Activated CD4-positive, alpha-beta T cell treated with anti-CD3 and anti-CD28 coated beads, Interleukin-2, amount 10 ng/mL, durations not matched to agents 7 days and 5 days (primary cell): Measurements from ENCODE around the gene TRAM2. TPM values are rescaled to one million over a fixed set of nuclear protein-coding genes. Genes with fewer than 3 reads are reported as not detected.

ENCODE experiments used
- CTCF ChIA-PET: fragments of 350-600 bp; sonication (Branson Sonifier 250); formaldehyde crosslinking; loops from one replicate; lab custom pipeline; 2021; ENCODE audit warnings: antibody characterized with exemption; lab: Charles Lee
- POLR2A ChIA-PET: fragments of 350-600 bp; sonication (Branson Sonifier 250); formaldehyde crosslinking; loops from one replicate; lab custom pipeline; 2021; ENCODE audit warnings: antibody characterized with exemption; lab: Charles Lee
- DNase-seq: peaks from one replicate; pipeline ENCODE4 v3.0.0-alpha.2; 2020
- H3K27ac Mint-ChIP-seq: one replicate; pipeline ENCODE4 v1.8.0; 2021; ENCODE audit warnings: mild to moderate bottlenecking, moderate library complexity, mixed read lengths
- H3K27me3 Mint-ChIP-seq: one replicate; pipeline ENCODE4 v1.8.0; 2021; ENCODE audit warnings: mixed read lengths
- H3K36me3 Mint-ChIP-seq: one replicate; pipeline ENCODE4 v1.8.0; 2021; ENCODE audit warnings: low read depth, mixed read lengths
- H3K4me1 Mint-ChIP-seq: one replicate; pipeline ENCODE4 v1.8.0; 2021; ENCODE audit warnings: mixed read lengths
- H3K4me3 Mint-ChIP-seq: one replicate; pipeline ENCODE4 v1.8.0; 2021; ENCODE audit warnings: mild to moderate bottlenecking, moderate library complexity, mixed read lengths
- H3K9me3 Mint-ChIP-seq: one replicate; pipeline ENCODE4 v1.8.0; 2021; ENCODE audit warnings: mixed read lengths
- total RNA-seq, 2 experiments: library from RNA; stranded (reverse); gene quantifications; one replicate each; pipeline ENCODE4 v1.2.3, GENCODE V29; 2021

Gene TRAM2
- total RNA-seq, 2 experiments from 2014 or later, result 9.0 to 9.4 TPM

GRCh38 chr6:52588710-52589091 lies 11.8 kb upstream of the TRAM2 start:
- H3K27ac Mint-ChIP-seq, result no peak overlapping the region
- no peaks in the 10 kb centered on the region for H3K4me1 Mint-ChIP-seq
- H3K36me3 Mint-ChIP-seq, result no peaks in the 10 kb centered on the region
- ChIA-PET POLR2A (no interaction called here), CTCF (interaction anchor here (0.5 kb wide), 1 partner anchor 502 kb away, joined by 3 read pairs; no protein-coding TSS in a partner anchor)
- no peaks in the 10 kb centered on the region for H3K9me3 Mint-ChIP-seq
- no peak for DNase-seq
- peaks cover 3% of the 10 kb centered on the region for H3K27me3 Mint-ChIP-seq
- no peak overlapping the region for H3K4me3 Mint-ChIP-seq

GRCh38 chr6:52588087-52588709 lies 11.3 kb upstream of the TRAM2 start:
- Mint-ChIP-seq H3K36me3 (no peaks in the 10 kb centered on the region), H3K27me3 (peaks cover 3% of the 10 kb centered on the region), H3K27ac (no peak overlapping the region), H3K4me3 (no peak overlapping the region), H3K9me3 (no peaks in the 10 kb centered on the region), H3K4me1 (no peaks in the 10 kb centered on the region)
- ChIA-PET POLR2A (no interaction called here), CTCF (no interaction called here)
- DNase-seq, result no peak

GRCh38 chr6:52587001-52587400 lies 10.1 kb upstream of the TRAM2 start:
- ChIA-PET POLR2A (no interaction called here), CTCF (no interaction called here)
- Mint-ChIP-seq H3K27me3 (peaks cover 3% of the 10 kb centered on the region), H3K4me1 (no peaks in the 10 kb centered on the region), H3K4me3 (no peak overlapping the region), H3K9me3 (no peaks in the 10 kb centered on the region), H3K27ac (no peak overlapping the region), H3K36me3 (no peaks in the 10 kb centered on the region)
- no peak for DNase-seq

GRCh38 chr6:52584203-52584602 lies 7.3 kb upstream of the TRAM2 start:
- Mint-ChIP-seq H3K36me3 (no peaks in the 10 kb centered on the region), H3K27me3 (peaks cover 3% of the 10 kb centered on the region), H3K9me3 (no peaks in the 10 kb centered on the region), H3K4me1 (no peaks in the 10 kb centered on the region), H3K4me3 (no peak overlapping the region), H3K27ac (no peak overlapping the region)
- no peak for DNase-seq
- ChIA-PET POLR2A (interaction anchor here (0.5 kb wide), 1 partner anchor 11 kb away, joined by 3 read pairs; no protein-coding TSS in a partner anchor), CTCF (no interaction called here)

- CTCF ChIA-PET, result interaction anchor here (0.6 to 1.8 kb wide), 3 partner anchors 11 to 1230 kb away, joined by 3 read pairs; no protein-coding TSS in a partner anchor
- H3K36me3 Mint-ChIP-seq, result no peaks in the 10 kb centered on the region
- DNase-seq, result no peak
- no peaks in the 10 kb centered on the region for H3K9me3 Mint-ChIP-seq
- H3K4me3 Mint-ChIP-seq, result no peak overlapping the region
- peaks cover 2% of the 10 kb centered on the region for H3K4me1 Mint-ChIP-seq
- H3K27ac Mint-ChIP-seq, result no peak overlapping the region
- POLR2A ChIA-PET, result no interaction called here
- H3K27me3 Mint-ChIP-seq, result peaks cover 3% of the 10 kb centered on the region
Observed at GRCh38 chr6:52582996-52583395, 6.1 kb upstream of the TRAM2 start.

GRCh38 chr6:52582446-52582845 lies 5.6 kb upstream of the TRAM2 start:
- CTCF ChIA-PET, result interaction anchor here (1.8 kb wide), 1 partner anchor 25 kb away, joined by 3 read pairs; no protein-coding TSS in a partner anchor
- peaks cover 4% of the 10 kb centered on the region for H3K4me1 Mint-ChIP-seq
- POLR2A ChIA-PET, result no interaction called here
- no peaks in the 10 kb centered on the region for H3K9me3 Mint-ChIP-seq
- H3K27me3 Mint-ChIP-seq, result peaks cover 3% of the 10 kb centered on the region
- no peak overlapping the region for H3K27ac Mint-ChIP-seq
- no peak overlapping the region for H3K4me3 Mint-ChIP-seq
- no peaks in the 10 kb centered on the region for H3K36me3 Mint-ChIP-seq
- no peak for DNase-seq

- H3K36me3 Mint-ChIP-seq, result peaks cover 2% of the 10 kb centered on the region
- peaks cover 12% of the 10 kb centered on the region for H3K4me1 Mint-ChIP-seq
- H3K9me3 Mint-ChIP-seq, result no peaks in the 10 kb centered on the region
- no peak overlapping the region for H3K4me3 Mint-ChIP-seq
- H3K27ac Mint-ChIP-seq, result no peak overlapping the region
- CTCF ChIA-PET, result no interaction called here
- no peak for DNase-seq
- no peaks in the 10 kb centered on the region for H3K27me3 Mint-ChIP-seq
- POLR2A ChIA-PET, result no interaction called here
Observed at GRCh38 chr6:52580905-52581304, 4.0 kb upstream of the TRAM2 start.

GRCh38 chr6:52579006-52579660 lies 2.3 kb upstream of the TRAM2 start:
- DNase-seq, result no peak
- Mint-ChIP-seq H3K9me3 (no peaks in the 10 kb centered on the region), H3K27ac (no peak overlapping the region), H3K4me3 (no peak overlapping the region), H3K27me3 (no peaks in the 10 kb centered on the region), H3K36me3 (peaks cover 3% of the 10 kb centered on the region), H3K4me1 (peaks cover 30% of the 10 kb centered on the region)
- ChIA-PET CTCF (interaction anchor here (1.6 kb wide), 1 partner anchor 33 kb away, joined by 3 read pairs; no protein-coding TSS in a partner anchor), POLR2A (no interaction called here)

- DNase-seq, result no peak
- Mint-ChIP-seq H3K27ac (peak overlapping the region; percentile 58), H3K27me3 (no peaks in the 10 kb centered on the region), H3K4me3 (peak overlapping the region; percentile 67), H3K4me1 (peaks cover 41% of the 10 kb centered on the region), H3K9me3 (no peaks in the 10 kb centered on the region), H3K36me3 (peaks cover 3% of the 10 kb centered on the region)
- POLR2A ChIA-PET, result no interaction called here
- CTCF ChIA-PET, result interaction anchor here (1.0 to 1.6 kb wide), 3 partner anchors 35 to 169 kb away, joined by 3 read pairs; no protein-coding TSS in a partner anchor
Observed at GRCh38 chr6:52577778-52578463, 1.1 kb upstream of the TRAM2 start.

- no peaks in the 10 kb centered on the region for H3K9me3 Mint-ChIP-seq
- peak overlapping the region; percentile 74 for H3K4me3 Mint-ChIP-seq
- H3K36me3 Mint-ChIP-seq, result peaks cover 3% of the 10 kb centered on the region
- no peaks in the 10 kb centered on the region for H3K27me3 Mint-ChIP-seq
- peak overlapping the region; percentile 70 for H3K27ac Mint-ChIP-seq
- POLR2A ChIA-PET, result no interaction called here
- CTCF ChIA-PET, result interaction anchor here (0.6 to 1.5 kb wide), 6 partner anchors 19 to 167 kb away, joined by 3 to 5 read pairs (median 3); no protein-coding TSS in a partner anchor
- peaks cover 45% of the 10 kb centered on the region for H3K4me1 Mint-ChIP-seq
- DNase-seq, result peak; percentile 50
Observed at GRCh38 chr6:52576392-52577021, 353 bp downstream of the TRAM2 start.

- Mint-ChIP-seq H3K4me1 (peaks cover 45% of the 10 kb centered on the region), H3K9me3 (no peaks in the 10 kb centered on the region), H3K27me3 (no peaks in the 10 kb centered on the region), H3K4me3 (peak overlapping the region; percentile 74), H3K27ac (peak overlapping the region; percentile 5), H3K36me3 (peaks cover 3% of the 10 kb centered on the region)
- POLR2A ChIA-PET, result no interaction called here
- DNase-seq, result no peak
- CTCF ChIA-PET, result interaction anchor here (0.5 to 1.6 kb wide), 6 partner anchors 19 to 278 kb away, joined by 3 to 5 read pairs (median 4); no protein-coding TSS in a partner anchor
Observed at GRCh38 chr6:52576054-52576391, 837 bp downstream of the TRAM2 start.

- Mint-ChIP-seq H3K36me3 (peaks cover 3% of the 10 kb centered on the region), H3K4me1 (peaks cover 45% of the 10 kb centered on the region), H3K9me3 (no peaks in the 10 kb centered on the region), H3K27ac (no peak overlapping the region), H3K27me3 (no peaks in the 10 kb centered on the region), H3K4me3 (peak overlapping the region; percentile 74)
- POLR2A ChIA-PET, result no interaction called here
- CTCF ChIA-PET, result interaction anchor here (0.5 to 1.7 kb wide), 9 partner anchors 8 to 277 kb away, joined by 3 to 6 read pairs (median 4); no protein-coding TSS in a partner anchor
- no peak for DNase-seq
Observed at GRCh38 chr6:52575502-52575892, 1.4 kb downstream of the TRAM2 start.
